PC-3 (cell line): Measurements from ENCODE around the gene TBC1D9. TPM values are rescaled to one million over a fixed set of nuclear protein-coding genes. Genes with fewer than 3 reads are reported as not detected.

Source experiments
- ATAC-seq: fragments of 200-7000 bp; cut with Tn5 transposase; 2 replicates; pipeline ENCODE4 v1.9.1; 2020; ENCODE audit warnings: mild to moderate bottlenecking, moderate library complexity
- BruUV-seq: library from RNA; stranded (reverse); fragments of 400-500 nt; replicated peaks from 2 replicates; lab custom pipeline; 2021; lab: Mats Ljungman, UMichigan
- CTCF ChIA-PET: fragments of 300-600 bp; sonication (Branson Sonifier 250); formaldehyde crosslinking; loops from one replicate; lab custom pipeline; 2022; ENCODE audit warnings: antibody characterized with exemption; lab: Charles Lee
- POLR2A ChIA-PET: fragments of 300-600 bp; sonication (Branson Sonifier 250); formaldehyde crosslinking; loops from one replicate; lab custom pipeline; 2022; ENCODE audit warnings: antibody characterized with exemption; ENCODE audit not compliant: unreplicated experiment; lab: Charles Lee
- DNase-seq: peaks from one replicate; pipeline ENCODE4 v3.0.0-alpha.2; 2015
- H2AFZ ChIP-seq: fragments of 300-600 bp; sonication (generic); 2 replicates; pipeline ENCODE4 v1.6.0; 2016; ENCODE audit warnings: antibody characterized with exemption, low read length
- H3F3A ChIP-seq: fragments of 300-600 bp; sonication (generic); one replicate; pipeline ENCODE4 v1.6.0; 2017; ENCODE audit warnings: antibody characterized with exemption, low read length, control low read depth, mild to moderate bottlenecking; ENCODE audit not compliant: unreplicated experiment
- H3K27ac ChIP-seq: fragments of 300-600 bp; sonication (generic); 2 replicates; pipeline ENCODE4 v1.5.1; 2016; ENCODE audit warnings: mild to moderate bottlenecking, low read length
- H3K27me3 ChIP-seq: fragments of 300-600 bp; sonication (generic); 2 replicates; pipeline ENCODE4 v1.6.1; 2016; ENCODE audit warnings: low read length, mixed read lengths
- H3K36me3 ChIP-seq: fragments of 300-600 bp; sonication (generic); 2 replicates; pipeline ENCODE4 v1.6.1; 2016; ENCODE audit warnings: low read depth, mixed run types, low read length, mixed read lengths
- H3K4me1 ChIP-seq: fragments of 300-600 bp; sonication (generic); 2 replicates; pipeline ENCODE4 v1.5.1; 2016; ENCODE audit warnings: low read length; ENCODE audit not compliant: insufficient read depth
- H3K4me2 ChIP-seq: fragments of 300-600 bp; sonication (generic); 2 replicates; pipeline ENCODE4 v1.6.0; 2016; ENCODE audit warnings: low read length
- H3K4me3 ChIP-seq: fragments of 300-600 bp; sonication (generic); 2 replicates; pipeline ENCODE4 v1.5.1; 2016; ENCODE audit warnings: mild to moderate bottlenecking, low read length, mixed read lengths
- H3K79me2 ChIP-seq: fragments of 300-600 bp; sonication (generic); 2 replicates; pipeline ENCODE4 v1.6.1; 2017; ENCODE audit warnings: low read length, mixed read lengths
- H3K9ac ChIP-seq: fragments of 300-600 bp; sonication (generic); 2 replicates; pipeline ENCODE4 v1.6.0; 2016; ENCODE audit warnings: mild to moderate bottlenecking, low read length
- H3K9me2 ChIP-seq: fragments of 300-600 bp; sonication (generic); replicated peaks from 2 replicates; pipeline ENCODE4 v1.6.1; 2016; ENCODE audit warnings: mixed run types, low read length, mixed read lengths
- H3K9me3 ChIP-seq: fragments of 300-600 bp; sonication (generic); 2 replicates; pipeline ENCODE4 v1.6.1; 2016; ENCODE audit warnings: low read length, mixed read lengths
- H4K20me1 ChIP-seq: fragments of 300-600 bp; sonication (generic); 2 replicates; pipeline ENCODE4 v1.6.1; 2016; ENCODE audit warnings: low read length, mixed read lengths
- EZH2 ChIP-seq: fragments of 300-600 bp; sonication (generic); IDR thresholded peaks from one replicate; pipeline ENCODE4 v1.6.1; 2017; ENCODE audit warnings: antibody characterized with exemption, mild to moderate bottlenecking, low read length; ENCODE audit not compliant: unreplicated experiment
- EZH2phosphoT487 ChIP-seq: fragments of 300-600 bp; sonication (generic); IDR thresholded peaks from 2 replicates; pipeline ENCODE4 v1.6.1; 2018; ENCODE audit warnings: mild to moderate bottlenecking, antibody characterized with exemption, low read length, borderline replicate concordance
- intact Hi-C: fragments of 100-400 bp; cut with micrococcal nuclease; formaldehyde crosslinking; loops from 2 replicates; pipeline ENCODE4 v1.9.0; 2023
- total RNA-seq: library from RNA; depleted of rRNA; stranded (reverse); fragments of >200 nt; gene quantifications from 2 replicates; pipeline ENCODE4 v1.2.3, GENCODE V29; 2014
- TF ChIP-seq, protein P1 (sequence below): fragments of 300-600 bp; sonication (generic); conservative IDR thresholded peaks from 2 replicates; pipeline ENCODE4 v1.5.1; 2017; ENCODE audit warnings: antibody characterized with exemption, low read depth, mild to moderate bottlenecking, low read length

The TBC1D9 gene
- total RNA-seq, 1 experiment from 2014 or later: 11.2 TPM

DNA sequence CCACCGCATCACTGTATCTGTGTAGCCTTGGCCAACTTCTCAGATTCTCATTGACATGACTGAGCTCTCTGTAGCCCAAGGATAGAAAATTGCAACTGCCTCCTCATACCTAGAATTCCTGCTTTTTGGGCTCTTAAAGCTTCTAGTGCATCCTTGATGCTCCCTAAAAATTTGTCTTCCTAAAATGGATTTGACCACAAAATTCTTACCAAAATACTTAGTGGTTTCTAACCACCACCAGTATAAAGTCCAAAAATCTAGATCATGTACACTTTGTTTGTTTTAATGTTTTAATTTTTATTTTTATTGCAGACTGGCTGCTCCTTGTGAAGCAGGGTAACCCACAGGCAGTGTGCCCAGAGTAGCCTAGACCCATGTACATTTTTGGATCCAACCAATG is 75.5 kb downstream of the TBC1D9 start:
- no peaks in the 10 kb centered on the region for H3K27me3 ChIP-seq
- H3K9ac ChIP-seq: no peak overlapping the region
- no peaks in the 10 kb centered on the region for H3K4me1 ChIP-seq
- POLR2A ChIA-PET: no interaction called here
- H3K4me2 ChIP-seq: no peak overlapping the region
- no peaks in the 10 kb centered on the region for H3K9me2 ChIP-seq
- intact Hi-C loops: no loop called here
- CTCF ChIA-PET: no interaction called here
- TF ChIP-seq EZH2phosphoT487 (no peak), EZH2 (no peak)
- TF ChIP-seq, protein P1, sequence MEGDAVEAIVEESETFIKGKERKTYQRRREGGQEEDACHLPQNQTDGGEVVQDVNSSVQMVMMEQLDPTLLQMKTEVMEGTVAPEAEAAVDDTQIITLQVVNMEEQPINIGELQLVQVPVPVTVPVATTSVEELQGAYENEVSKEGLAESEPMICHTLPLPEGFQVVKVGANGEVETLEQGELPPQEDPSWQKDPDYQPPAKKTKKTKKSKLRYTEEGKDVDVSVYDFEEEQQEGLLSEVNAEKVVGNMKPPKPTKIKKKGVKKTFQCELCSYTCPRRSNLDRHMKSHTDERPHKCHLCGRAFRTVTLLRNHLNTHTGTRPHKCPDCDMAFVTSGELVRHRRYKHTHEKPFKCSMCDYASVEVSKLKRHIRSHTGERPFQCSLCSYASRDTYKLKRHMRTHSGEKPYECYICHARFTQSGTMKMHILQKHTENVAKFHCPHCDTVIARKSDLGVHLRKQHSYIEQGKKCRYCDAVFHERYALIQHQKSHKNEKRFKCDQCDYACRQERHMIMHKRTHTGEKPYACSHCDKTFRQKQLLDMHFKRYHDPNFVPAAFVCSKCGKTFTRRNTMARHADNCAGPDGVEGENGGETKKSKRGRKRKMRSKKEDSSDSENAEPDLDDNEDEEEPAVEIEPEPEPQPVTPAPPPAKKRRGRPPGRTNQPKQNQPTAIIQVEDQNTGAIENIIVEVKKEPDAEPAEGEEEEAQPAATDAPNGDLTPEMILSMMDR: no peak
- no peak overlapping the region for H2AFZ ChIP-seq
- no peak overlapping the region for H3K27ac ChIP-seq
- no peaks in the 10 kb centered on the region for H3K79me2 ChIP-seq
- H3K36me3 ChIP-seq: no peaks in the 10 kb centered on the region
- no peaks in the 10 kb centered on the region for H3F3A ChIP-seq
- H4K20me1 ChIP-seq: no peaks in the 10 kb centered on the region
- H3K9me3 ChIP-seq: no peaks in the 10 kb centered on the region
- H3K4me3 ChIP-seq: no peak overlapping the region
- ATAC-seq (no peak), DNase-seq (no peak)
- BruUV-seq: no TSS peak

DNA sequence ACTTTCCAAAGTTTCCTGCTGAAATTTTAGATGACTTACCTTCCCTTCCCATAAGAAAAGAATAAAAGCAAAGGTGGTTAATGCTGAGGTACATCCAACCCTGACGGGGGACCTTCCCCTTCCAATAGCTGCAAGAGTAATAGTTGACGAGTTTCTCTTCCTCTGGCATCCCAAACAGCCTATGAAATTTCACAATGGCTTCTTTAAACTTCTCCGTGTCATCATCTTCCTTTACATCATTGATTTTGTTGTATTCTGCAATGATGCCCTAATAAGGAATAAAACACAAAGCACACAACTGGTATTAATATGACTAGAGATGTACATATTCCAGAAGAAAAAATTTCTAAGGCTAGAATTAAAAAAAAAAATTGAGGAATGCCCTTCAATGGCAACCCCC is 76.6 kb downstream of the TBC1D9 start:
- ChIA-PET CTCF (no interaction called here), POLR2A (no interaction called here)

DNA sequence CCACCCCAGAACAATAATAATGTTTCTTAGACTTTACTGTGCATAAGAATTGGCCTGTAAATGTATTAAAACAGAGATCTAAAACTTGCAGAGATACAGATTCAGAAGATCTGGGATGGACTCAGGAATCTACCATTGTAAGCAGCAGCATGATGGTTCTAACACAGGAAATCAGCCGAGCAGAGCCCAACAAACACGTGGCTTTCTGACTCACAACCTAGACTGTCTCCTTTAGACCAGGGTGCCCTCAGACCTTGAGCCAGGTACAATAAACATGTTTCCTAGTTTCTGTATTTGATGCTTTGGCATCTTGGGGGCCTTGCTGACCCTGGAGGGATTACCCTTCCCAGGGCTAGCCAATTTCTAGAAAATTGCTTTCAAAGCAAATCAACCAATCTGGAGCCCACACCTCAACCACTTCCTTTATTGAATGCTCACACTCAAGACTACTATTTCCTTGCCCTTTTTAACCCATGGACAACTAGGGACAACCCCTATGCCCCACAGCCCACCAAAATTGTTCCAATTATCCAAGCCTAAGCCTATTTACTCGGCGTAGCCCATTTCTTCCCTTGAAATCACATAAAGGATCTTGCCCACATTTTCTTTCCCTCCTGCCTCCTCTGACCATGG is 80.5 kb downstream of the TBC1D9 start:
- Histone ChIP-seq H3K4me2 (no peak overlapping the region), H2AFZ (no peak overlapping the region), H3K9me3 (no peaks in the 10 kb centered on the region), H3K4me1 (no peaks in the 10 kb centered on the region), H4K20me1 (no peaks in the 10 kb centered on the region), H3K9ac (no peak overlapping the region), H3K9me2 (no peaks in the 10 kb centered on the region), H3K79me2 (no peaks in the 10 kb centered on the region), H3K27me3 (no peaks in the 10 kb centered on the region), H3K27ac (no peak overlapping the region), H3F3A (no peaks in the 10 kb centered on the region), H3K36me3 (no peaks in the 10 kb centered on the region), H3K4me3 (no peak overlapping the region)
- CTCF ChIA-PET: no interaction called here
- no peak for TF ChIP-seq EZH2
- TF ChIP-seq, protein P1: no peak
- TF ChIP-seq EZH2phosphoT487: no peak
- no TSS peak for BruUV-seq
- POLR2A ChIA-PET: no interaction called here
- DNase-seq (peak; percentile 2), ATAC-seq (no peak)
- intact Hi-C loops: no loop called here

More for the DNA sequence above, 76.6 kb downstream of the TBC1D9 start:
- intact Hi-C loops: no loop called here
- DNase-seq (no peak), ATAC-seq (no peak)
- Histone ChIP-seq H3K4me2 (no peak overlapping the region), H3K79me2 (no peaks in the 10 kb centered on the region), H3K27me3 (no peaks in the 10 kb centered on the region), H3F3A (no peaks in the 10 kb centered on the region), H4K20me1 (no peaks in the 10 kb centered on the region), H3K9me3 (no peaks in the 10 kb centered on the region), H3K9ac (no peak overlapping the region), H3K4me1 (no peaks in the 10 kb centered on the region), H3K9me2 (no peaks in the 10 kb centered on the region), H3K36me3 (no peaks in the 10 kb centered on the region), H3K27ac (no peak overlapping the region), H3K4me3 (no peak overlapping the region), H2AFZ (no peak overlapping the region)
- TF ChIP-seq, protein P1: no peak
- TF ChIP-seq EZH2 (no peak), EZH2phosphoT487 (no peak)
- BruUV-seq: no TSS peak
